ENCODE data around the gene MRTFA.
"Not testable (repeated sequence)": the region's sequence is repeated elsewhere in the genome, so short reads cannot be mapped to it uniquely, and the experiment has no call there.

Gene MRTFA

DNA sequence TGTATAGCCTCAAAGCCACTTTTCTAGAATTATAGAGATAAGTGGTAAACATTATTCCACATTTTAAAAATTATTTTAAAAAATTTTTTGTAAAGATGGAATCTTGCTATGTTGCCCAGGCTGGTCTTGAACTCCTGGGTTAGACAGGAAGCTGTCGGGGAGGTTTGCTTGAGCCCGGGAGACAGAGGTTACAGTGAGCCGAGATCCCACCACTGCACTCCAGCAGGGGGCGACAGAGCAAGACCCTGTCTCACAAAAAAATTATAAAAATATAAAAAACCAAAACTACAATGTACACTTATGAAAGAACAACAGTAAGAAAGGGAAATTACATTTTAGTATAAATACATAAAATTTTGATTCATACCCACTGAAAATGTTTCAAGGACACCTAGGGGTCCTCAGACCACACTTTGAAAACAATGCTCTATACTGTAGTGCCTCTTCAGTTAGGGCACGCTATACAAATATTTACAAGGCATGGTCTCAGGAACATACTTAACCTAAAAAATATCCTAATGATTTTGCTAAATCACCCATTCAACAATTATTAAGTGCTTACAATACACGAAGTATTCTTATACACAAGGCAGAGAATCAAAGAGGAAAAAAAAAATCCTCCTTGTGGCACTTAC lies 111.2 kb downstream of the MRTFA start:
- DNase-seq (ENCODE audit: low read depth in 2 of 2, low spot score in 1 of 2), result peak; percentile 27 to 42

DNA sequence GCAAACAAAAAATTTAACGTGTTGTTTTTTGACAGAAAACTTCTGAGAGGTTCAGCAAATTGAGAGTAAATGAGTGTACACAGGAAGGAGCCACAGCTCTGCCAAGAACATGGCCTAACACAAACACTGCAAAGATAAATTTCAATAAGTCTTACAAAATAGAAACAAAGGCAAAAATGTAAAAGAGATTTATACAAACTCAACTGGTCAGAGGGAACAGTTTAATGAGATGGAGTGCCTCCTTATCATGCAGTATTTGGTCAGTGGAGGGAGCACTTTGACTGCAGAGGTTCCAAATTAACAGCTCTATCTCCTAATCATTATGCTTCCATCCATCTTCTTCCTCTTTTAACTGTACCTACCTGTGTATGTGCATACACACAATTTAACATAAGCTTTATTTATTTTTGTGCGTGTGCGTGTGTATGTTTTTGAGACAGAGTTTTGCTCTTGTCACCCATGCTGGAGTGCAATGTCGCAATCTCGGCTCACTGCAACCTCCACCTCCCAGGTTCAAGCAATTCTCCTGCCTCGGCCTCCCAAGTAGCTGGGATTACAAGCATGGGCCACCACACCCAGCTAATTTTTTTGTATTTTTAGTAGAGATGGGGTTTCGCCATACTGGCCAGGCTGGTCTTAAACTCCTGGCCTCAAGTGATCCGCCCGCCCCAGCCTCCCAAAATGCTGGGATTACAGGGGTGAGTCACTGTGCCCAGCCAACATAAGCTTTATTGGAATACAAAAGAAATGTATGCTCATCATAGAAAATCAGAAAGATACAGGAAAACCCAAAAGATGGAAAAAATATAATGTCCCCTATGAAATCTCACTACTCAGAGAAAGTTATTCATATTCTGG lies 111.9 kb downstream of the MRTFA start:
- DNase-seq (ENCODE audit: low read depth in 2 of 2, low spot score in 1 of 2), result no peak

DNA sequence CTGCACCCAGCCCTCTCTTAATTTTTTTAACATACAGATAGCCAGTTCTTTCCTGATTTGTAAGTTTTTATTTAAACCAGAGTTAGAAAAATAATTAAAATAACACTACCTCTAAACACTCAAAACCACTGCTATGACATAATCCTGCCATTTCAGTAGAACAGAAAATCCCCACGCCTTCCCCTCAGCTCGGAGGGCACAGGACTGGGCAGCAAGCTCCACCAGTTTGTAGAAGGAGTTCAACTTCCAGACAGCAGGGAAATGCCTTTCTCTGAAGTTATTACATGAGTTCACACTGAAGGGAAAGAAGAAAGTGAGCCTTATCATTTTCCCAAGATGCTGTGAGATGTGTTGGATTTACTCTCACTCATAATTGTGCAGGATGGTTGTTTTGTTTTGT lies 114.4 kb downstream of the MRTFA start:
- DNase-seq (ENCODE audit: low read depth in 2 of 2, low spot score in 1 of 2), result no peak

DNA sequence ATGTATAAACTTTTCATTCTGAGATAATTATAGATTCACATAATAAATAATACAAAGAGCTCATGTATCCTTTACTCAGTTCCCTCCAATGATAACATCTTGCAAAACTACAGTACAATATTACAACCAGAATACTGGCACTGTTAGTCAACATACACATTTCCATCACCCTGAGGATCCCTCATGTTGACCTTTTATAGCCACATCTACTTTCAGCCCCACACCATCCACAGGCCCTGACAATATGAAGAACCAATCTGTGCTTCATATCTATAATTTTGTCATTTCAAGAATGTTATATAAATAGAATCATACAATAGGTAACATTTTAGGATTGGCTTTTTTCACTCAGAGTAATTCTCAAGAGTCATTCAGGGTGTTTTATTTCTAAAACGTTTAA lies 115.5 kb downstream of the MRTFA start:
- DNase-seq (ENCODE audit: low read depth in 2 of 2, low spot score in 1 of 2), result no peak

DNA sequence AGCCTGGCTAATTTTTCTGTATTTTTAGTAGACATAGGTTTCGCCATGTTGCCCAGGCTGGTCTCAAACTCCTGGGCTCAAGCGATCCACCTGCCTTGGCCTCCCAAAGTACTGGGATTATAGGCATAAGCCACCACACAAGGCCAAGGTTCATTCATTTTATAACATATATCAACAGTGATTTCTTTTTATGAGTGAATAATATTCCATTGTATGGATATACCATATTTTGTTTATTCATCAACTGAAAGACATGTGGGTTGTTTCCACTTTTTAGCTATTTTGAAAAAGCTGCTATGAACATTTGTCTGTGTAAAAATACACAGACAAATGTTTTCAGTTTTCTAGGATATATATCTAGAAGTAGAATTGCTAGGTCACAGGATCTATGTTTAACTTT lies 116.0 kb downstream of the MRTFA start:
- DNase-seq (ENCODE audit: low read depth in 2 of 2, low spot score in 1 of 2), result no peak

DNA sequence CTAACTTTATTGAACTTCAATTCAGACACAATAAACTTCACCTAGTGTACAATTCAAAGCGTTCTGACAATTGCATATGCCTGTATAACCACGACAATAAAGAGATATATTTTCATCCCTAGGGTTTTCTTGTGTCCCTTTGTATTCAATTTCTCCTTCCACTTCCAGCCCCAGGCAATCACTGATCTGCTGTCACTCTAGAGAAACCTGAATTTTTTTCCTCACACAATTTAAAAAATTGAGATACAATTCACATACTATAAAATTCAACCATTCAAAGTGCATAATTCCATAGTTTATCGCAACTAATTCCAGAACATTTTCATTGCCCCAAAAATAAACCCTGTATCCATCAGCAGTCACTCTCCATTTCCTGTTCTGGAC lies 116.6 kb downstream of the MRTFA start:
- no peak for DNase-seq (ENCODE audit: low read depth in 2 of 2, low spot score in 1 of 2)

DNA sequence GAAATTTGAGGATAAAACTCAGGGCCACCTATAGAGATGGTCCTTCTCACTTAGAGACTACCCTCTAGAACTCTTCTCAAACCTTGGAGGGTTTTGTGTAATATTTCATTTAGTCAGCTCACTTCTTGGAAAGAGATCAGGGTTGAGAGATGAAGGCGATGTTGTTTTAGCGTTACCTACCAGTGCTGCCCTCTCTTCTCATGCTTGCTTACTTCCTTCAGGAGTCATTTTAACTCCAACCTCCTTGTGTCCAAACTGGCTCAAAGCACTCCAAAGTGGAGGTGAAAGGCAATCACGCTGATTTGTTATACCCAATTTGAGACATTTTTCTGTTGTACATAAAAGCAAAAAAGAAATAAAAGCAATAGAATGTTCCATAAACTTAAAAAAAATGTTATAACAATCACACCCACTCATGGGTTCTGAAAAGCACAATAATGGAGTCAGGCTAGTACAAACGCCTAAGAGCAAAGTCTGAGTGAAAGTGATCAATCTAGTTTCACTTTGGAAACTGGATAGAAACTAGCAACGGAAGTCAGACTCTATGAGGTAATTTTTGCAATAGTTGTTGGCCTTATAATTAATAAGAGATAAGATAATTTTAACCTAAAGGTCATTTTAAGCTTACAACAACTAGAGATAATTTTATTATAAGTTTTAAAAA lies 117.1 kb downstream of the MRTFA start:
- no peak for DNase-seq (ENCODE audit: low read depth in 2 of 2, low spot score in 1 of 2)

DNA sequence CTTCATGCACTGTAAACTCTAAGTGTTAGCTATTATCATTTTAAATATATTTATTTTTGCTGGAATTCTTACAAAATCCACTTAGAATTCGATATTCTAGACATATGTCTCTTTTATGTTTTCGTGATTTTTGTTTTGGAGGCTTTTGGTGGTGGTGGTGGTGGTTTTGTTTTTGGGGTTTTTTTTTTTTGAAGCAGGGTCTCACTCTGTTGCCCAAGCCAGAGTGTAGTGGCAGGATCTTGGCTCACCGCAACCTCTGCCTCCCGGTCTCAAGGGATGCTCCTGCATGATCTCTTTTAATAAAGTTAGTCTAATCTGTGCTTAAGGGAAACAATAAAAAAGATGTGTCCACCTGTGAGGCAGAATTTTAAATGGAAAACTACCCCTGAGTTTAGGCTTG lies 117.7 kb downstream of the MRTFA start:
- no peak for DNase-seq (ENCODE audit: low read depth in 2 of 2, low spot score in 1 of 2)

DNA sequence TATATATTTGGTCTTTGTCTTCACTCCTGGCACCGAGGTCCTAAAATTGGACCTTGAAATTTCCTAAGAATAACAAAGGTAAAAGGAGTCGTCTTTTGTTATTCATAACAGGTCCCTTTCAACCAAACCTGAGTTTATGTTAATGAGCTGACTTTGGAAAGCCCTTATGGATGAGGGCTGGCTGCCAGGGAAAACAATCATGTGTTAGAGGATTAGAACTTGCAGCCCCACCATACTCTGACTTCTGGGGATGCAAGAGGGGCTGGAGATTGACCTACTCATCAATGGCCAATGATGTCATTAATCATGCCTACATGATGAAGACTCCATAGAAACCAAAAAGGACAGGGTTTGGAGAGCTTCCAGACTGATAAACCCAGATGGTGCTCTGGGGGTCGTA lies 118.9 kb downstream of the MRTFA start:
- no peak for DNase-seq (ENCODE audit: low read depth in 2 of 2, low spot score in 1 of 2)

DNA sequence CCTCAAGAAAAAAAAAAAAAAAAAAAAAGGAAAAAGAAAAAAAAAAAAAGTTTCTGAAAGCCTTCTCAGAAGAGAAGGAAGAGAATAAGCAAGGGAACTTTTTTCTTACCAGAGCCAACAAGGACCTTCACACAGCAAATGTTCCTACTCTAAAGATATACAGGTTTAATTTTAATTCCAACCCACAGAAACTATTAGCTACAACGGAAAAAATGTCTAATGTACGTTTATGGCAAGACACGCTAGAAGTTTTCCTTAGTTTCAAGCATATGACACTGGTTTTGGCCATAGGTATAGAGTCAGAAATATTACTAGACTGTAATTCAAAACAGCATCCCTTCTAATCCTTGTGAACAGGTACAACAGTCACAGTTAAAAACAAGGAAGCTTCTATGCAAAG lies 120.1 kb downstream of the MRTFA start:
- DNase-seq (ENCODE audit: low read depth in 2 of 2, low spot score in 1 of 2), result no peak

DNA sequence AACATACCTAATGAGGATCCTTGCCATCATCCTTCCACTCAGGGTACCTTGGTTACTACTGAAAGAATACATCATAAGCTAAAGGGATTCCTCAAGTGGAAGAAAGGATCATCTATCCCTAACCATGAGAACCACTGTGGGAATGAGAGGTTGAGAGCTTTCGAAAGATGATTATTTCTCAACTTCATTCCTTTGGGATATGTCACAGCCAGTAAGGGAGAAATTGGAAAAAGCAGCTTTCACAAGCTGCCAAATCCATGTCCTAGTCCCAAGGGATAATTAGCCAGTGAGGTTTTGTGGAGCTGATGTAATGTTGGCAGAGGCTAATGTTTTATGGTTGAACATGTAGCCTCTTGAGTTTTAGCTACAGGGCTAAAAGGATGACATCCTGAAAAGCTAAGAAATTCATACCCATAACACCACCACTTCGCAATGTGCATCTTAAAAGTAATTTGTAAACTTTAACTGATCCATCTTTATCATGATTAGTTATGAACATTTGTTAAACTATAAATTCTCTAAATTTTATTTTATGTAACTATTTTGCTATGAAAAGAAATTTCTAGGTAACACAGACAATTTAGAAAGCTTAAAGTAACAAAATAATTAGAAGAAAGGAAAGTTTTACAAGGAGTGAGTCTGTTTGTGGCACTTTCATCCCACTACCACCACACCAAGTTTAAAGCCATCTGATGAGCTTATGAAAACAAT lies 123.9 kb downstream of the MRTFA start:
- DNase-seq (ENCODE audit: low read depth in 2 of 2, low spot score in 1 of 2), result no peak

DNA sequence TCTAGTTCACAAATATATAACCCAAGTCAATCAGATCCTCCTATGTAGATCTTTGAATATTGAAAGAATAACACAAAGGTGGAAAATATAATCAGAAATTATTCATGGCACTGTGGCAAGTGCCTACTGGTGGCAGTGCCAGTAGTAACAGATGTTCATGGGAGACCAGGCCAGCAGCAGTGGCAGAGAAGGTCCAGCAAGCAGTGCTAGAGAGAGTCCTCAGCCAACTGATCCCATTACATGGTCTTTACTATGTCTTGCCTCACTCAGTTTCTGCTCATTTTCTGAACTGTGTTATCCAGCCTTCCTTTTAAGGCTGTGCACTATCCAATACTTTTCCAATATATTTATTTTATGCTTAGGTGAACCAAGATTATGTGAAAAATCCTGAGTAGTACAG lies 124.9 kb downstream of the MRTFA start:
- DNase-seq (ENCODE audit: low read depth in 2 of 2, low spot score in 1 of 2), result no peak

DNA sequence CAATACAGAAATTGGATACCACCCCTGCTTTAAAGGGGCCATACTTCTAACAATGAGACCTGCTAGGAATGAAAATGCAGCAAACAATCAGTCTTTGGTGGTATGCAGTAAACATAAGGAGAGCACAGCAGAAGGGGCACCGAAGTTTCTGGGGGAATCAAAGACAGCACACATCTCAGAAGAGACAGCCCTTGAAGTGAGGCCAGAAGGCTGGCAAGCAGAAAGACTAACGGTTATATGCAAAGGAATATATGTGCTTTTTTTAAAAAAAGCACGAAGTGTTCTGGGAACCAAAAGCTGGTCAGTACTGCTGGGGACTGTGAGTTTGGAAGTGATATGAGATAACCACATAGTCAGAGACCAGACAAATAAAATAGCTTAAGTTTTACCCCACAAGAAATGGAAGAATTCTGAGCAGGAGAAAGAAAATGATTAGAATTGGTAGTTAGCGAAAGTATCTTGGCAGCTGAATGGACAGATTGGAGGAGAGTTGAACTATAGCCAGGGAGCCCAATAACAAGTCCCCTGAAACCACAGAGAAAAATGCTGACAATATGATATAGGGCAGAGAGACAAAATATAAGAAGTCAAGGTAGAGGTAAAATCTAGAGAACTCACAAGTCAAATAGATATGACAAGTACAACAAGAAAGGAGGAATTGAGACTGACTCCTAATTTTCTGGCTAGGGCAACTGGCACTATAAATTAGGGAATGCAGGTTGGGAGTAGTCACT lies 125.7 kb downstream of the MRTFA start:
- no peak for DNase-seq (ENCODE audit: low read depth in 2 of 2, low spot score in 1 of 2)

DNA sequence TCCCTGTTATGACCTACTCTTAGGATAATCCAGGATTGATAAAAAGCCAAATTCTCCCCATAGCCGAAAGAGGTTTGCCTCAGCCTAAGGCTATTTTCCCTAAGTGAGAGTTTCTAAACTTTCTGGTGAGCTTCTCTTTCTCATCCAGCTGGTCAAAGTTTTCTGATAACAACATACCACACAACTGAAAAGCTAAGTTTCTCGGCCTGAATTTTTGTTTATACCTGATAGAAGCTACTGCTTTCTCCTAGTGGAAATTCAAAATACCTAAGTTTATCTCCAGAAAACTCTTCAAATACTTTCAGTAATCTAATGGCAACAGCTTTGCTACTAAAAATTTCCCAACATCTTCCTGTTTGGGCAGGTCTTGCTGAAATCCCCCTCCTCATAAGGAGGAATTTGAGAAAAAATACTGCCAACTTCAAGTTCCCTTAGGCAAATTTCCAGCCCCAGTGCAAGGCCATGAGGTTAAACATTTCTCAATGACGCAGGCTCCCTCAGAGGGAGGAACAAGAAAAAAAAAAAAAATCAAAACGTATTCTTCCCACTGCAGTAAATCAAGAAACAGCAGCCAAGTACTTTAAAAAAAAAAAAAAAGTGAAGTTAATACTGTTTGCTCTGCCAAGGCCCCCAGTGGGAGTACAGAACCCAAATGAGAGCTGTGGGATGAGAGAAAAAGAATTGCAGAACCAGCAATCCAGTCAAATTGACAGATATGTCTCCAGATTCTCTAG lies 127.0 kb downstream of the MRTFA start:
- DNase-seq (ENCODE audit: low read depth in 2 of 2, low spot score in 1 of 2), result no peak

DNA sequence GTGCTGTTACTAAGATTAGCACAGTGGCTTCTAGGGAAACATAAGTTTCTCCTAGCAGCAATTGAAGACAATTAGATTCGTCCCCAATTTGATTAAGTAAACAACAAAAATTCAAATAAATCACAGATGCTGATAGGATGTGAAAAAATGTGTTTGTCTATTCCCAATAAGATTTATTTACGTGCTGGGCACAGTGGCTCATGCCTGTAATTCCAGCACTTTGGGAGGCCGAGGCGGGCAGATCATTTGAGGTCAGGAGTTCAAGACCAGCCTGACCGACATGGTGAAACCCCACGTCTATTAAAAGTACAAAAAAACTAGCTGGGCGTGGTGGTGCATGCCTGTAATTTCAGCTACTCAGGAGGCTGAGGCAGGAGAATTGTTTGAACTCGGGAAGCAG lies 128.5 kb downstream of the MRTFA start:
- not testable (repeated sequence) for DNase-seq (ENCODE audit: low read depth in 2 of 2, low spot score in 1 of 2)

DNA sequence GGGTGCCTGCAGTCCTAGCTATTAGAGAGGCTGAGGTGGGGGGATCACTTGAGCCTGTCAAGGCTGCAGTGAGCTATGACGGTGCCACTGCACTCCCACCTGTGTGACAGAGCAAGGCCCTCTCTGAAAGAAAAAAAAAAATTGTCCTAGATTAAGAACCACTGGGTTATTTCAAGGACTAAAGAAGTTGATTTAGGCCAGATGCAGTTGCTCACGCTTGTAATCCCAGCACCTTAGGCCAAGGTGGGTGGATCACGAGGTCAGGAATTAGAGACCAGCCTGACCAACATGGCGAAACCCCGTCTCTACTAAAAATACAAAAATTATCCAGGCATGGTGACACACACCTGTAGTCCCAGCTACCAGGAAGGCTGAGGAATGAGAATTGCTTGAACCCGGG lies 129.0 kb downstream of the MRTFA start:
- no peak for DNase-seq (ENCODE audit: low read depth in 2 of 2, low spot score in 1 of 2)

DNA sequence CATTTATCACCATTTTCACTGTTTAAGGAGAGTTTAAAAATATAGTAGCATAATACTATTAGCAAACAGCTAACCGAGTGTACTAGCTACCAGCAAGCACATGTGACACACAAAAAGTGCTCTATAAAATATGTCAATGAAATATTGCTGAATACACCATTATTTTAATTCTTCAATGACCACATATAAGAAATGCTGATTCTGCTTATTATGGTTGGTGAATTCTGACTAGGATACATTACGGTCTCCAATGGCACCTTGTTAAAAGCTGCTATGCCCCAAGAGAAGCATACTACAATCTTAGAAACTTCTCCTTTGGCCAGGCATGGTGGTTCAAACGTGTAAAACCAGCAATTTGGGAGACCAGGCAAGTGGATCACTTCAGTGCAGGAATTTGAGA lies 129.8 kb downstream of the MRTFA start:
- DNase-seq (ENCODE audit: low read depth in 2 of 2, low spot score in 1 of 2), result no peak

DNA sequence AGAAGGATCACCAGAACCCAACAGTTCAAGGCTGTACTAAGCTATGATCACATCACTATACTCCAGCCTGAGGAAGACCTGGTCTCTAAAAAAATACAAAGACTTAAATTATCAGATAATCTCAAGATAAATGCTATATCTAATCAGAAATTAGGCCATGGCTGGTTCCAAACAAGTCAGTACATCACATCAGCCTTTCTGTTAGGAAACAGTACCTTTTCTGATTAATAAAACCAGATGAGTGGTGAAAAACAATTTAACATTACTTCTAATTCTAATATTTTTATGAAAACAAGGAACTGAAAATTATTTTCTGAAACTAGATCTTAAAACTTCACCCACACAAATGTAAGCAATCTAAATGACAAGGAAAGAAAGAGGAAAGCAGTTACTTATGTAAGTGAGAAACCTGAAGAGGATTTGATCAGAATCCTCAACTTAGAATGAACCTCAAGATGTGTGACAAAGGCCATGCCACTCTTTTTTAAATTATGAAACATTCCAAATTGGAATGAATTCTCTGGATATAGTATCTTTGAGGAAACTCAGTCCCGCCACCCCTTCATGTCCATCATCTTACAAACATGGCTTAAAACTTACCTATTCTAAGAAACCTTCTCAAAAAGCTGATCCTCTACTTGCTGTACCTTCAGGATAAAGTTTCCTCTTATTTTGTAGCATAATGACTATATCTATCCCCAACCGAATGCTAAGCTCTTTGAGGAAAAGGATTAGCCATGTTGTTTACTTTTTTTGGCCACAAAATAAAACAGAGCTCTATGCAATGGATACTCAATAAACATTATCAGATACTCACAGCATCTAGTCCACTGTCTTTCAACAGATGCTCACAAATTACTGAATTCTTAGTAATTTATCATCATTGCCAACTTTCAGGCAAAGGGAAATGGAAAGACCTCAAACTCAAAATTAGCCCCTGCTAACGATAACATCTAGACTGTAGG lies 132.0 kb downstream of the MRTFA start:
- DNase-seq (ENCODE audit: low read depth in 2 of 2, low spot score in 1 of 2), result no peak

DNA sequence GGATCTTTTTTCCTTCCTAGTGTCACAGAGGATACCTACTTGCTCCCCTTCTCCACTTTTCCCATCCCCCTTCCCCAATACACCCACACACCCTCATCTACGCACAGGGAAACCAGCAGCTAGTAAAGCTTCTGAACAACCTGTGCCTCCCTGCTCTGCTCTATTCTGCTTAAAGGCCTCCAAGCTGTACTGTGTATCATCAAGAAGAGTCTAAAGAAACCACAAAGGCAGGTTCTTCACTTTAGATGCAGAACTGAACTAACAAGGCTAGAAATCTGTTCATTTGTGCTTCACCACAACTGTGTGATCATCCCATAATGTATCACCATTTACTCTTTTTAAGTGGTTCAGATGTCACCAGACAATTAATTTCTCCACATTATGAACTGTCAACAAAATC lies 133.6 kb downstream of the MRTFA start:
- DNase-seq (ENCODE audit: low read depth in 2 of 2, low spot score in 1 of 2), result no peak
